PC-3 (cell line): ENCODE data around the gene DACT1. TPM values are rescaled to one million over a fixed set of nuclear protein-coding genes. Genes with fewer than 3 reads are reported as not detected.

Experiments used
- ATAC-seq: fragments of 200-7000 bp; cut with Tn5 transposase; 2 replicates; pipeline ENCODE4 v1.9.1; 2020; ENCODE audit warnings: mild to moderate bottlenecking, moderate library complexity
- BruUV-seq: library from RNA; stranded (reverse); fragments of 400-500 nt; replicated peaks from 2 replicates; lab custom pipeline; 2021; lab: Mats Ljungman, UMichigan
- CTCF ChIA-PET: fragments of 300-600 bp; sonication (Branson Sonifier 250); formaldehyde crosslinking; loops from one replicate; lab custom pipeline; 2022; ENCODE audit warnings: antibody characterized with exemption; lab: Charles Lee
- POLR2A ChIA-PET: fragments of 300-600 bp; sonication (Branson Sonifier 250); formaldehyde crosslinking; loops from one replicate; lab custom pipeline; 2022; ENCODE audit warnings: antibody characterized with exemption; ENCODE audit not compliant: unreplicated experiment; lab: Charles Lee
- DNase-seq: peaks from one replicate; pipeline ENCODE4 v3.0.0-alpha.2; 2015
- H2AFZ ChIP-seq: fragments of 300-600 bp; sonication (generic); 2 replicates; pipeline ENCODE4 v1.6.0; 2016; ENCODE audit warnings: antibody characterized with exemption, low read length
- H3F3A ChIP-seq: fragments of 300-600 bp; sonication (generic); one replicate; pipeline ENCODE4 v1.6.0; 2017; ENCODE audit warnings: antibody characterized with exemption, low read length, control low read depth, mild to moderate bottlenecking; ENCODE audit not compliant: unreplicated experiment
- H3K27ac ChIP-seq: fragments of 300-600 bp; sonication (generic); 2 replicates; pipeline ENCODE4 v1.5.1; 2016; ENCODE audit warnings: mild to moderate bottlenecking, low read length
- H3K27me3 ChIP-seq: fragments of 300-600 bp; sonication (generic); 2 replicates; pipeline ENCODE4 v1.6.1; 2016; ENCODE audit warnings: low read length, mixed read lengths
- H3K36me3 ChIP-seq: fragments of 300-600 bp; sonication (generic); 2 replicates; pipeline ENCODE4 v1.6.1; 2016; ENCODE audit warnings: low read depth, mixed run types, low read length, mixed read lengths
- H3K4me1 ChIP-seq: fragments of 300-600 bp; sonication (generic); 2 replicates; pipeline ENCODE4 v1.5.1; 2016; ENCODE audit warnings: low read length; ENCODE audit not compliant: insufficient read depth
- H3K4me2 ChIP-seq: fragments of 300-600 bp; sonication (generic); 2 replicates; pipeline ENCODE4 v1.6.0; 2016; ENCODE audit warnings: low read length
- H3K4me3 ChIP-seq: fragments of 300-600 bp; sonication (generic); 2 replicates; pipeline ENCODE4 v1.5.1; 2016; ENCODE audit warnings: mild to moderate bottlenecking, low read length, mixed read lengths
- H3K79me2 ChIP-seq: fragments of 300-600 bp; sonication (generic); 2 replicates; pipeline ENCODE4 v1.6.1; 2017; ENCODE audit warnings: low read length, mixed read lengths
- H3K9ac ChIP-seq: fragments of 300-600 bp; sonication (generic); 2 replicates; pipeline ENCODE4 v1.6.0; 2016; ENCODE audit warnings: mild to moderate bottlenecking, low read length
- H3K9me2 ChIP-seq: fragments of 300-600 bp; sonication (generic); replicated peaks from 2 replicates; pipeline ENCODE4 v1.6.1; 2016; ENCODE audit warnings: mixed run types, low read length, mixed read lengths
- H3K9me3 ChIP-seq: fragments of 300-600 bp; sonication (generic); 2 replicates; pipeline ENCODE4 v1.6.1; 2016; ENCODE audit warnings: low read length, mixed read lengths
- H4K20me1 ChIP-seq: fragments of 300-600 bp; sonication (generic); 2 replicates; pipeline ENCODE4 v1.6.1; 2016; ENCODE audit warnings: low read length, mixed read lengths
- CTCF ChIP-seq: fragments of 300-600 bp; sonication (generic); conservative IDR thresholded peaks from 2 replicates; pipeline ENCODE4 v1.5.1; 2017; ENCODE audit warnings: antibody characterized with exemption, low read depth, mild to moderate bottlenecking, low read length
- EZH2 ChIP-seq: fragments of 300-600 bp; sonication (generic); IDR thresholded peaks from one replicate; pipeline ENCODE4 v1.6.1; 2017; ENCODE audit warnings: antibody characterized with exemption, mild to moderate bottlenecking, low read length; ENCODE audit not compliant: unreplicated experiment
- EZH2phosphoT487 ChIP-seq: fragments of 300-600 bp; sonication (generic); IDR thresholded peaks from 2 replicates; pipeline ENCODE4 v1.6.1; 2018; ENCODE audit warnings: mild to moderate bottlenecking, antibody characterized with exemption, low read length, borderline replicate concordance
- intact Hi-C: fragments of 100-400 bp; cut with micrococcal nuclease; formaldehyde crosslinking; loops from 2 replicates; pipeline ENCODE4 v1.9.0; 2023
- total RNA-seq: library from RNA; depleted of rRNA; stranded (reverse); fragments of >200 nt; gene quantifications from 2 replicates; pipeline ENCODE4 v1.2.3, GENCODE V29; 2014

DACT1 gene
- total RNA-seq, 1 experiment from 2014 or later = 1.8 TPM

GRCh38 chr14:58659061-58659460, 21.3 kb downstream of the DACT1 start:
- H3K4me3 ChIP-seq = no peak overlapping the region
- H3F3A ChIP-seq = no peaks in the 10 kb centered on the region
- no peak overlapping the region for H3K9ac ChIP-seq
- no peak overlapping the region for H3K27ac ChIP-seq
- peaks cover 38% of the 10 kb centered on the region for H3K27me3 ChIP-seq
- no peak overlapping the region for H2AFZ ChIP-seq
- H3K4me2 ChIP-seq = no peak overlapping the region
- H4K20me1 ChIP-seq = no peaks in the 10 kb centered on the region
- no peaks in the 10 kb centered on the region for H3K4me1 ChIP-seq
- TF ChIP-seq EZH2phosphoT487 = no peak
- no peak for TF ChIP-seq EZH2
- no peak for TF ChIP-seq CTCF
- H3K9me2 ChIP-seq = no peaks in the 10 kb centered on the region
- DNase-seq (no peak), ATAC-seq (no peak)
- intact Hi-C loops = no loop called here
- H3K36me3 ChIP-seq = no peaks in the 10 kb centered on the region
- CTCF ChIA-PET = no interaction called here
- POLR2A ChIA-PET = no interaction called here
- H3K9me3 ChIP-seq = no peaks in the 10 kb centered on the region
- no peaks in the 10 kb centered on the region for H3K79me2 ChIP-seq
- no TSS peak for BruUV-seq

GRCh38 chr14:58659846-58660245, 22.1 kb downstream of the DACT1 start:
- ChIA-PET CTCF (no interaction called here), POLR2A (no interaction called here)
- Histone ChIP-seq H3K27me3 (peaks cover 40% of the 10 kb centered on the region), H3F3A (no peaks in the 10 kb centered on the region), H3K4me3 (no peak overlapping the region), H3K4me2 (no peak overlapping the region), H3K27ac (no peak overlapping the region), H3K4me1 (no peaks in the 10 kb centered on the region), H2AFZ (no peak overlapping the region), H3K9me3 (no peaks in the 10 kb centered on the region), H3K9ac (no peak overlapping the region), H3K9me2 (no peaks in the 10 kb centered on the region), H4K20me1 (no peaks in the 10 kb centered on the region), H3K36me3 (no peaks in the 10 kb centered on the region), H3K79me2 (no peaks in the 10 kb centered on the region)
- BruUV-seq = no TSS peak
- no peak for ATAC-seq
- intact Hi-C loops = no loop called here
- TF ChIP-seq CTCF (no peak), EZH2phosphoT487 (no peak), EZH2 (no peak)
- no peak for DNase-seq

GRCh38 chr14:58660407-58660806, 22.6 kb downstream of the DACT1 start:
- no peak for TF ChIP-seq EZH2phosphoT487
- no peak for TF ChIP-seq EZH2
- TF ChIP-seq CTCF = no peak
- ChIA-PET CTCF (no interaction called here), POLR2A (no interaction called here)
- Histone ChIP-seq H3K36me3 (no peaks in the 10 kb centered on the region), H3K9ac (no peak overlapping the region), H3K9me2 (no peaks in the 10 kb centered on the region), H4K20me1 (no peaks in the 10 kb centered on the region), H2AFZ (no peak overlapping the region), H3K9me3 (no peaks in the 10 kb centered on the region), H3K4me3 (no peak overlapping the region), H3K27me3 (peaks cover 46% of the 10 kb centered on the region), H3K4me2 (no peak overlapping the region), H3K4me1 (no peaks in the 10 kb centered on the region), H3K27ac (no peak overlapping the region), H3F3A (no peaks in the 10 kb centered on the region), H3K79me2 (no peaks in the 10 kb centered on the region)
- DNase-seq (no peak), ATAC-seq (no peak)
- intact Hi-C loops = no loop called here
- no TSS peak for BruUV-seq
